K562 (cell line): ENCODE results near the gene ZBTB46. TPM values are rescaled to one million over a fixed set of nuclear protein-coding genes. Genes with fewer than 3 reads are reported as not detected.

Experiments used
- ATAC-seq: fragments of 200-7000 bp; cut with Tn5 transposase; 3 replicates; pipeline ENCODE4 v1.9.1; 2020; ENCODE audit warnings: moderate library complexity
- BruUV-seq: library from RNA; stranded (reverse); fragments of 400-500 nt; replicated peaks from 2 replicates; lab custom pipeline; 2021; lab: Mats Ljungman, UMichigan
- CTCF ChIA-PET: fragments of 300-600 bp; formaldehyde crosslinking; extraction: SDS; loops from one replicate; lab custom pipeline; 2021; ENCODE audit warnings: low intra/inter-chr PET ratio; lab: Yijun Ruan, JAX
- POLR2A ChIA-PET: fragments of 300-600, 350-650 bp; sonication (Branson Sonifier 250); formaldehyde crosslinking; extraction: SDS; loops from one replicate; lab custom pipeline; 2021; ENCODE audit warnings: antibody characterized with exemption, inconsistent platforms; lab: Yijun Ruan, JAX
- DNase-seq, 4 experiments: peaks; one replicate each; pipeline versions ENCODE4 v3.0.0 to v3.0.0-alpha.2; 2011 to 2018; ENCODE audit warnings: low spot score in 3 of 4, mixed read lengths in 3 of 4; ENCODE audit errors: extremely low read depth in 1 of 4
- FAIRE-seq: peaks from 2 replicates; lab custom pipeline; 2011; peaks lifted over from hg19 to GRCh38; lab: Jason Lieb, UNC
- H2AFZ ChIP-seq: 2 replicates; pipeline ENCODE4 v1.6.0; 2011; ENCODE audit warnings: low read depth, low read length, control low read depth, inconsistent platforms
- H3K27ac ChIP-seq: fragments of 200-600 bp; 3 replicates; pipeline ENCODE4 v1.8.0; 2011; ENCODE audit warnings: low read depth, mild to moderate bottlenecking, control low read depth, inconsistent platforms, low read length, moderate library complexity, mixed read lengths; ENCODE audit errors: extremely low read depth
- H3K27me3 ChIP-seq, 2 experiments: fragments of 300-600 bp in 1 of 2; 2 replicates in 1 of 2; 3 replicates in 1 of 2; pipeline versions ENCODE4 v1.6.0 to v1.8.0; 2011; ENCODE audit warnings: inconsistent platforms in 2 of 2, low read length in 2 of 2, mild to moderate bottlenecking in 1 of 2, mixed read lengths in 1 of 2, moderate library complexity in 1 of 2; ENCODE audit not compliant: control insufficient read depth in 2 of 2, insufficient read depth in 2 of 2
- H3K36me3 ChIP-seq: fragments of 300-600 bp; 3 replicates; pipeline ENCODE4 v1.8.0; 2011; ENCODE audit warnings: mild to moderate bottlenecking, low read length, inconsistent platforms; ENCODE audit not compliant: control insufficient read depth, insufficient read depth
- H3K4me1 ChIP-seq, 2 experiments: fragments of 200-600 bp in 1 of 2; replicated peaks in 1 of 2; 2 replicates in 1 of 2; 3 replicates in 1 of 2; pipeline versions ENCODE4 v1.5.1 to v1.8.0; 2011; ENCODE audit warnings: inconsistent platforms in 2 of 2, low read length in 2 of 2, mild to moderate bottlenecking in 1 of 2, mixed read lengths in 1 of 2, moderate library complexity in 1 of 2; ENCODE audit not compliant: control insufficient read depth in 2 of 2, insufficient read depth in 2 of 2
- H3K4me2 ChIP-seq: 2 replicates; pipeline ENCODE4 v1.6.1; 2011; ENCODE audit warnings: low read length, control low read depth, inconsistent platforms, mixed read lengths; ENCODE audit not compliant: insufficient read depth
- H3K4me3 ChIP-seq: fragments of 200-600 bp; sonication (generic), shearing (Covaris generic); 2 replicates; pipeline ENCODE4 v1.5.1; 2016; ENCODE audit warnings: control low read depth, inconsistent platforms
- H3K79me2 ChIP-seq: fragments of 200-600 bp; 3 replicates; pipeline ENCODE4 v1.8.0; 2011; ENCODE audit warnings: low read length, inconsistent platforms; ENCODE audit not compliant: control insufficient read depth, insufficient read depth
- H3K9ac ChIP-seq, 2 experiments: 2 replicates each; pipeline versions ENCODE4 v1.6.0 to v1.6.1; 2011; ENCODE audit warnings: low read depth in 2 of 2, low read length in 2 of 2, control low read depth in 1 of 2, inconsistent platforms in 1 of 2, mild to moderate bottlenecking in 1 of 2, mixed read lengths in 1 of 2; ENCODE audit not compliant: insufficient read depth in 1 of 2
- H3K9me1 ChIP-seq: one replicate; pipeline ENCODE4 v1.6.0; 2011; ENCODE audit warnings: inconsistent platforms, mild to moderate bottlenecking, low read length, moderate library complexity; ENCODE audit not compliant: control insufficient read depth, insufficient read depth
- H3K9me3 ChIP-seq: replicated peaks from 2 replicates; pipeline ENCODE4 v1.5.1; 2011; ENCODE audit warnings: low read depth, low read length, inconsistent platforms; ENCODE audit not compliant: control insufficient read depth, insufficient read depth
- H4K20me1 ChIP-seq: replicated peaks from 2 replicates; pipeline ENCODE4 v1.6.1; 2011; ENCODE audit warnings: low read length, inconsistent platforms, mixed read lengths; ENCODE audit not compliant: control insufficient read depth, insufficient read depth
- AFF1 ChIP-seq, 2 experiments: fragments of 450-650 bp; IDR thresholded peaks; 2 replicates each; pipeline ENCODE4 v1.6.1; 2018; ENCODE audit warnings: mild to moderate bottlenecking in 2 of 2, low read depth in 1 of 2; ENCODE audit not compliant: partially characterized antibody in 2 of 2
- ARID3B ChIP-seq: fragments of 250-450 bp; sonication (Bioruptor Pico); IDR thresholded peaks from 2 replicates; pipeline ENCODE4 v1.4.0; 2020; ENCODE audit warnings: borderline replicate concordance
- ATF1 ChIP-seq, 2 experiments: fragments of 450-650 bp in 1 of 2; IDR thresholded peaks; 2 replicates each; pipeline ENCODE4 v1.6.1; 2016; ENCODE audit warnings: missing compliant biosample characterization in 1 of 2, missing genetic modification characterization in 1 of 2
- ATF7 ChIP-seq: fragments of 450-650 bp; IDR thresholded peaks from 2 replicates; pipeline ENCODE4 v1.7.1; 2014; ENCODE audit warnings: mild to moderate bottlenecking, moderate library complexity
- CREM ChIP-seq: IDR thresholded peaks from 2 replicates; pipeline ENCODE4 v1.6.1; 2014; ENCODE audit warnings: antibody characterized with exemption, low read depth
- CXXC5 ChIP-seq: fragments of 250-450 bp; sonication (Bioruptor Pico); IDR thresholded peaks from 2 replicates; pipeline ENCODE4 v1.8.0; 2022; ENCODE audit warnings: inconsistent platforms, mild to moderate bottlenecking, moderate library complexity
- ESRRB ChIP-seq: fragments of 250-450 bp; sonication (Bioruptor Pico); IDR thresholded peaks from 2 replicates; pipeline ENCODE4 v1.5.0; 2020; ENCODE audit warnings: mild to moderate bottlenecking, moderate library complexity, borderline replicate concordance
- HMG20A ChIP-seq: fragments of 450-650 bp; formaldehyde crosslinking; conservative IDR thresholded peaks from 2 replicates; pipeline ENCODE4 v1.4.0; 2020; ENCODE audit warnings: mild to moderate bottlenecking, mixed read lengths
- RBM25 ChIP-seq: fragments of 200-400 bp; formaldehyde crosslinking; IDR thresholded peaks from 2 replicates; pipeline ENCODE4 v1.6.1; 2018; ENCODE audit warnings: low read length, low read depth, moderate library complexity; ENCODE audit not compliant: severe bottlenecking
- YY1 ChIP-seq, 3 experiments: IDR thresholded peaks; 2 replicates each; pipeline ENCODE4 v1.6.1; 2011; ENCODE audit warnings: low read length in 2 of 3, mild to moderate bottlenecking in 2 of 3, moderate library complexity in 2 of 3, borderline replicate concordance in 1 of 3, control low read depth in 1 of 3, low read depth in 1 of 3; ENCODE audit not compliant: insufficient read depth in 3 of 3, insufficient replicate concordance in 2 of 3, control insufficient read depth in 1 of 3, insufficient read length in 1 of 3; ENCODE audit errors: extremely low read depth in 1 of 3
- ZKSCAN8 ChIP-seq: fragments of 200-800 bp; sonication (Bioruptor generic); IDR thresholded peaks from 2 replicates; pipeline ENCODE4 v1.6.1; 2016; ENCODE audit warnings: missing genetic modification characterization, missing compliant biosample characterization
- WGBS: fragments of 100-300 bp; shearing (Covaris generic); methylation state at CpG from one replicate; pipeline ENCODE4 v1.1.6; 2016; ENCODE audit warnings: low coverage, mixed read lengths; ENCODE audit not compliant: insufficient coverage; ENCODE audit errors: missing lambda C conversion rate; 5-methylcytosine and 5-hydroxymethylcytosine counted together
- in situ Hi-C: fragments of 300-500 bp; cut with MboI; formaldehyde crosslinking; loops from 4 replicates; pipeline ENCODE4 v1.15.0; 2018; ENCODE audit warnings: inconsistent platforms, mixed read lengths
- intact Hi-C: fragments of 100-400 bp; cut with micrococcal nuclease; formaldehyde crosslinking; loops from 2 replicates; pipeline ENCODE4 v1.14.2; 2022
- polyA plus RNA-seq, 8 experiments: library from polyadenylated mRNA; depleted of rRNA in 4 of 8; stranded (reverse) in 5 of 8; unstranded in 3 of 8; fragments of >200 nt; fragmentation: Nextera tagmentation in 2 of 8; fragmentation: Illumina TruSeq in 1 of 8; extraction: Ambion mirVana in 2 of 8; extraction: Trizol in 1 of 8; gene quantifications; 2 replicates each; pipeline versions ENCODE4 v1.2.1 to v1.2.3, GENCODE V29; 2011 to 2014; ENCODE audit warnings: inconsistent platforms in 1 of 8, missing spikeins in 1 of 8
- total RNA-seq, 7 experiments: library from RNA; depleted of rRNA in 6 of 7; stranded (reverse); fragments of >200 nt in 6 of 7; fragmentation: Illumina TruSeq in 2 of 7; extraction: Trizol in 2 of 7; gene quantifications; 2 replicates each; pipeline versions ENCODE4 v1.2.1 to v1.2.3, GENCODE V29; 2011 to 2021; ENCODE audit warnings: low replicate concordance in 1 of 7
- TF ChIP-seq, protein P1 (sequence below): fragments of 250-450 bp; sonication (Bioruptor Pico); IDR thresholded peaks from 2 replicates; pipeline ENCODE4 v1.8.0; 2021; ENCODE audit warnings: moderate library complexity, mild to moderate bottlenecking, inconsistent platforms
- TF ChIP-seq, protein P2 (sequence below): fragments of 450-650 bp; IDR thresholded peaks from one replicate; pipeline ENCODE4 v1.6.1; 2018; ENCODE audit warnings: mild to moderate bottlenecking, moderate library complexity; ENCODE audit not compliant: partially characterized antibody

ZBTB46 gene
- total and polyA plus RNA-seq, 9 of the 15 experiments (the other 6 are each of a cell fraction or from before 2014, with no cell fraction given) = 0.29 to 4.1 (median 1.1) TPM

GRCh38 chr20:63810730-63811490 is 20.2 kb downstream of the ZBTB46 start:
- Histone ChIP-seq H2AFZ (no peak overlapping the region), H3K9ac (peak overlapping the region in 1 of 2 experiments; percentile 58; a peak in 1 of 4 replicates), H3K27ac (no peak overlapping the region), H3K4me2 (no peak overlapping the region), H3K4me1 (peaks cover 0 to 37% of the 10 kb centered on the region in 2 experiments; a peak in 2 of 5 replicates), H4K20me1 (no peaks in the 10 kb centered on the region; the same call in 1 of the 2 replicates), H3K4me3 (no peak overlapping the region), H3K9me1 (no peaks in the 10 kb centered on the region), H3K27me3 (no peaks in the 10 kb centered on the region; a peak in 1 of 5 replicates), H3K79me2 (no peaks in the 10 kb centered on the region), H3K36me3 (no peaks in the 10 kb centered on the region), H3K9me3 (no peaks in the 10 kb centered on the region)
- no peak for DNase-seq
- no TSS peak for BruUV-seq
- no peak for FAIRE-seq
- POLR2A ChIA-PET = no interaction called here
- CTCF ChIA-PET = interaction anchor here (1.0 kb wide), 1 partner anchor 273 kb away, joined by 3 read pairs; no protein-coding TSS in a partner anchor
- intact Hi-C loops (no loop called here), in situ Hi-C loops (no loop called here)
- 37% methylated on average over 21 of the region's 25 CpGs for WGBS
- ATAC-seq = no peak; the same call in 1 of the 3 replicates
- TF ChIP-seq, protein P1, sequence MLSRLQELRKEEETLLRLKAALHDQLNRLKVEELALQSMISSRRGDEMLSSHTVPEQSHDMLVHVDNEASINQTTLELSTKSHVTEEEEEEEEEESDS (CRISPR knock-in tag) = no peak
- no peak for TF ChIP-seq HMG20A (CRISPR knock-in tag)
- TF ChIP-seq YY1 (IDR thresholded peaks at IDR 0.05; ENCODE audit: borderline replicate concordance in 1 of 3, control insufficient read depth in 1 of 3, extremely low read depth in 1 of 3, insufficient read depth in 3 of 3, insufficient read length in 1 of 3, insufficient replicate concordance in 2 of 3, low read depth in 1 of 3, low read length in 2 of 3) = no peak
- no peak for TF ChIP-seq ARID3B
- TF ChIP-seq, protein P2, sequence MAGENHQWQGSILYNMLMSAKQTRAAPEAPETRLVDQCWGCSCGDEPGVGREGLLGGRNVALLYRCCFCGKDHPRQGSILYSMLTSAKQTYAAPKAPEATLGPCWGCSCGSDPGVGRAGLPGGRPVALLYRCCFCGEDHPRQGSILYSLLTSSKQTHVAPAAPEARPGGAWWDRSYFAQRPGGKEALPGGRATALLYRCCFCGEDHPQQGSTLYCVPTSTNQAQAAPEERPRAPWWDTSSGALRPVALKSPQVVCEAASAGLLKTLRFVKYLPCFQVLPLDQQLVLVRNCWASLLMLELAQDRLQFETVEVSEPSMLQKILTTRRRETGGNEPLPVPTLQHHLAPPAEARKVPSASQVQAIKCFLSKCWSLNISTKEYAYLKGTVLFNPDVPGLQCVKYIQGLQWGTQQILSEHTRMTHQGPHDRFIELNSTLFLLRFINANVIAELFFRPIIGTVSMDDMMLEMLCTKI = no peak
- TF ChIP-seq ESRRB (CRISPR knock-in tag) = no peak
- no peak for TF ChIP-seq ATF7
- TF ChIP-seq RBM25 = no peak
- TF ChIP-seq AFF1 (IDR thresholded peaks at IDR 0.05; ENCODE audit: low read depth in 1 of 2, partially characterized antibody in 2 of 2) = no peak
- TF ChIP-seq CREM = no peak
- TF ChIP-seq ZKSCAN8 (CRISPR knock-in tag) = no peak
- TF ChIP-seq CXXC5 (CRISPR knock-in tag) = no peak
- no peak for TF ChIP-seq ATF1 (CRISPR knock-in tag; IDR thresholded peaks at IDR 0.05)
- no peak for TF ChIP-seq ATF1 (tag; IDR thresholded peaks at IDR 0.05)
